ENCODE results near the gene LMNTD2.

GRCh38 chr11:506238-506994, 54.1 kb downstream of the LMNTD2 start:
- TF ChIP-seq CTCF (IDR thresholded peaks at IDR 0.05): peak in 2 of 4 experiments; percentile 32 to 35
- TF ChIP-seq POLR2A (IDR thresholded peaks at IDR 0.05): peak; percentile 50
- peak; percentile 91 for TF ChIP-seq POLR2AphosphoS5 (IDR thresholded peaks at IDR 0.05)
